Measurements from ENCODE around the gene AMFR.

AMFR gene

DNA sequence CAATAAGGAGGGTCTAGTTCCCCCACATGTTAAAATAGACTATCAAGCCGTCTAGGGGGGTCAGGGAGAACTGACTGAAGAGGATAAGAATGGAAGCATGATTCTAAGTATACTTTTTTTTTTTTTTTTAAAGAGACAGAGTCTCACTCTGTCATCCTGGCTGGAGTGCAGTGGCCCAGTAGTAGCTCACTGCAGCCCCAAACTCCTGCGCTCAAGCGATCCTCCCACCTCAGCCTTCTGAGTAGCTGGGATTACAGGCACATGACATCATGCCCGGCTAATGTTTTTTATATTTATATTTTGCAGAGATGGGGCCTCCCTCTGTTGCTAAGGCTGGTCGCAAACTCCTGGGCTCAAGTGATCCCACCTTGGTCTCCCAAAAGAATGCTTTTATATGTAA, 14.2 kb downstream of the AMFR start:
- no peaks in the 10 kb centered on the region for H3K9me2 ChIP-seq (ENCODE audit: low read depth, low read length)
- no peaks in the 10 kb centered on the region for H3K9me3 ChIP-seq (ENCODE audit: low read length)
- no peaks in the 10 kb centered on the region for H3K27me3 ChIP-seq (ENCODE audit: insufficient read depth, low read length)
- H2AFZ ChIP-seq (ENCODE audit: low read length) = no peak overlapping the region
- H3K4me3 ChIP-seq (ENCODE audit: low read depth, low read length, poor library complexity, severe bottlenecking) = no peak overlapping the region
- no peaks in the 10 kb centered on the region for H3F3A ChIP-seq (ENCODE audit: insufficient read depth, low read length)
- peaks cover 11% of the 10 kb centered on the region for H3K4me1 ChIP-seq (ENCODE audit: insufficient read depth, low read length, severe bottlenecking)
- H3K36me3 ChIP-seq (ENCODE audit: insufficient read depth, low read length) = peaks cover 69% of the 10 kb centered on the region
- no peaks in the 10 kb centered on the region for H4K20me1 ChIP-seq (ENCODE audit: insufficient read depth, low read length)
- H3K27ac ChIP-seq (ENCODE audit: low read depth, low read length, poor library complexity, severe bottlenecking) = no peak overlapping the region
- H3K9ac ChIP-seq (ENCODE audit: low read length) = no peak overlapping the region
- H3K79me2 ChIP-seq (ENCODE audit: insufficient read depth, low read length) = peaks cover 18% of the 10 kb centered on the region
- no peak overlapping the region for H3K4me2 ChIP-seq (ENCODE audit: low read length)
- TF ChIP-seq, protein P1, sequence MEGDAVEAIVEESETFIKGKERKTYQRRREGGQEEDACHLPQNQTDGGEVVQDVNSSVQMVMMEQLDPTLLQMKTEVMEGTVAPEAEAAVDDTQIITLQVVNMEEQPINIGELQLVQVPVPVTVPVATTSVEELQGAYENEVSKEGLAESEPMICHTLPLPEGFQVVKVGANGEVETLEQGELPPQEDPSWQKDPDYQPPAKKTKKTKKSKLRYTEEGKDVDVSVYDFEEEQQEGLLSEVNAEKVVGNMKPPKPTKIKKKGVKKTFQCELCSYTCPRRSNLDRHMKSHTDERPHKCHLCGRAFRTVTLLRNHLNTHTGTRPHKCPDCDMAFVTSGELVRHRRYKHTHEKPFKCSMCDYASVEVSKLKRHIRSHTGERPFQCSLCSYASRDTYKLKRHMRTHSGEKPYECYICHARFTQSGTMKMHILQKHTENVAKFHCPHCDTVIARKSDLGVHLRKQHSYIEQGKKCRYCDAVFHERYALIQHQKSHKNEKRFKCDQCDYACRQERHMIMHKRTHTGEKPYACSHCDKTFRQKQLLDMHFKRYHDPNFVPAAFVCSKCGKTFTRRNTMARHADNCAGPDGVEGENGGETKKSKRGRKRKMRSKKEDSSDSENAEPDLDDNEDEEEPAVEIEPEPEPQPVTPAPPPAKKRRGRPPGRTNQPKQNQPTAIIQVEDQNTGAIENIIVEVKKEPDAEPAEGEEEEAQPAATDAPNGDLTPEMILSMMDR (IDR thresholded peaks at IDR 0.05; ENCODE audit: low read length) = no peak
- TF ChIP-seq EZH2 (IDR thresholded peaks at IDR 0.05; ENCODE audit: borderline replicate concordance, low read length) = no peak

DNA sequence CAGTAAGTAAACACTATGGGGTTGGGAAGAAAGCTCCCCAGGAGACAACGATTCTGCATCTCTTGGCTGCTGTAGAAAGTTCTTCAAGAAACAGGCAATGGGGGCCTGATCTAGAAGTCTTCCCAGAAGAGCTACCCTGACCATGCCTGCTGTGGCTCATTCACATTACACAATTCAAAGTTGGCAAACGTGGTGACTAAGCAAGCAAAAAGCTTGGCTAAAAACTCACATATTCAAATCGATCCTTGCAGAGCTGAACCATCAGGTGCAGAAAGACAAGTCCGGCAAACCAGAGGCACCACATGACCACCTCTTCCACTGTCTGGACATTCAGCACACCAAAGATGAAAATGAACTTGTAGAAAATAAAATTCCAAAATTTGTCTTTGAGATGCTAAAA, 16.1 kb downstream of the AMFR start:
- Histone ChIP-seq H3K36me3 (ENCODE audit: insufficient read depth, low read length) (peaks cover 81% of the 10 kb centered on the region), H3K4me3 (ENCODE audit: low read depth, low read length, poor library complexity, severe bottlenecking) (no peak overlapping the region), H3F3A (ENCODE audit: insufficient read depth, low read length) (no peaks in the 10 kb centered on the region), H3K4me2 (ENCODE audit: low read length) (no peak overlapping the region), H4K20me1 (ENCODE audit: insufficient read depth, low read length) (no peaks in the 10 kb centered on the region), H3K9me2 (ENCODE audit: low read depth, low read length) (no peaks in the 10 kb centered on the region), H3K4me1 (ENCODE audit: insufficient read depth, low read length, severe bottlenecking) (no peaks in the 10 kb centered on the region), H3K9ac (ENCODE audit: low read length) (no peak overlapping the region), H2AFZ (ENCODE audit: low read length) (no peak overlapping the region), H3K79me2 (ENCODE audit: insufficient read depth, low read length) (no peaks in the 10 kb centered on the region), H3K27ac (ENCODE audit: low read depth, low read length, poor library complexity, severe bottlenecking) (no peak overlapping the region), H3K9me3 (ENCODE audit: low read length) (no peaks in the 10 kb centered on the region), H3K27me3 (ENCODE audit: insufficient read depth, low read length) (no peaks in the 10 kb centered on the region)
- TF ChIP-seq, protein P1 (IDR thresholded peaks at IDR 0.05; ENCODE audit: low read length) = no peak
- no peak for TF ChIP-seq EZH2 (IDR thresholded peaks at IDR 0.05; ENCODE audit: borderline replicate concordance, low read length)

- no peak overlapping the region for H2AFZ ChIP-seq (ENCODE audit: low read length)
- H3F3A ChIP-seq (ENCODE audit: insufficient read depth, low read length) = no peaks in the 10 kb centered on the region
- no peaks in the 10 kb centered on the region for H4K20me1 ChIP-seq (ENCODE audit: insufficient read depth, low read length)
- no peak overlapping the region for H3K4me2 ChIP-seq (ENCODE audit: low read length)
- H3K4me1 ChIP-seq (ENCODE audit: insufficient read depth, low read length, severe bottlenecking) = no peaks in the 10 kb centered on the region
- no peak for TF ChIP-seq EZH2 (IDR thresholded peaks at IDR 0.05; ENCODE audit: borderline replicate concordance, low read length)
- TF ChIP-seq, protein P1 (IDR thresholded peaks at IDR 0.05; ENCODE audit: low read length) = no peak
- H3K79me2 ChIP-seq (ENCODE audit: insufficient read depth, low read length) = no peaks in the 10 kb centered on the region
- H3K9me3 ChIP-seq (ENCODE audit: low read length) = no peaks in the 10 kb centered on the region
- H3K36me3 ChIP-seq (ENCODE audit: insufficient read depth, low read length) = peaks cover 79% of the 10 kb centered on the region
- no peak overlapping the region for H3K9ac ChIP-seq (ENCODE audit: low read length)
- H3K4me3 ChIP-seq (ENCODE audit: low read depth, low read length, poor library complexity, severe bottlenecking) = no peak overlapping the region
- H3K27me3 ChIP-seq (ENCODE audit: insufficient read depth, low read length) = no peaks in the 10 kb centered on the region
- no peaks in the 10 kb centered on the region for H3K9me2 ChIP-seq (ENCODE audit: low read depth, low read length)
- H3K27ac ChIP-seq (ENCODE audit: low read depth, low read length, poor library complexity, severe bottlenecking) = no peak overlapping the region
These were observed 16.8 kb downstream of the AMFR start for GRCh38 chr16:56408379-56409098.
